ENCODE measurements around the gene CDC42.

Gene CDC42

DNA sequence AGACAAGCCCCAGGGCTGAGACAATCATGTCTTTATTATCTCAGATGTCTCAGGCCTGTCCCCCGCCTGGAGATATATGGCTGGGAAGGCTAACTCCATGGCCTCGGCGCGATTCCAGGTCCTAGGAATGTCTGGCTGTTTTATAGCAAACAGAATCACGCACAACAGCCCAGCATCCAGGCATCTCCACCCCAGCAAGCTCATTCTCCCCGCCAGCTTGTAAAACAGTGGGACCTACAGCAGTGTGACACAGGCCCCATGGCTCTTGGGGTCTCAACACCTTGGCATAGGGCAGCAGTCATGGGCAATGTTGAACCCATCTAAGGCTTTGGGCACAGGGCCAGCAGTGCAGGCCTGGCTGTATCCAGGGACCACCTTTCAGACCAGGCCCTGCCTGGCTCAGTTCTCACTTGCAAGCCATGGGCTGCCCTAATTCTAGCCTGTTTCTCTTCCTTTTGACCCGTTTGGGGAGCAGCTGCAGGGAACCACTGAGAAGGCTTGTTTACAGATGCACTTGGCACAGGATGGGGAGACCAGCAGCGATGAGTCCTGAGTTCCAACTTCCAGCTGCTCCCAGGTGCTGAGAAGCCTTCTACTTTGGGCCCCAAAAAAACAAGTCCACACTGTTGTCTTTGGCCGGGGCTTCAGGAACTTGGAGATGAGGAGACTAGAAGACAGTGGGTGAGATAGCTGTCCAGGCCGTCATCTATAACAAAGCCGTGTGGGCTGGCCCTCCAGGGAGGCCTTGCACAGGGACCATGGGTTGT lies 56.0 kb downstream of the CDC42 start:
- DNase-seq (ENCODE audit: low read depth, low spot score), result no peak

DNA sequence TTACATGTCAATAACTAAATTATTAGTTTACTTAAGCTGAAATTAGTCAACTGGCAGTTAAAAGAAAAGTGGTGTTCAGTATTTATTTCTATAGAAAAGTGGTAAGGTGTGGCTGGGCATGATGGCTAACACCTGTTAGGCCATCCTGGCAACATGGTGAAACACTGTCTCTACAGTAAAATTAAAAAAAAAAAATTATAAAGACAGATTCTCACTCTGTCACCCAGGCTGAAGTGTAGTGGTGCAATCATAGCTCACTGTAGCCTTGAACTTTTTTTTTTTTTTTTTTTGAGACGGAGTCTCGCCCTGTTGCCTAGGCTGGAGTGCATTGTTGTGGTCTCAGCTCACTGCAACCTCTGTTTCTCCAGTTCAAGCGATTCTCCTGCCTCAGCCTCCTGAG lies 57.5 kb downstream of the CDC42 start:
- no peak for DNase-seq (ENCODE audit: low read depth, low spot score)

DNA sequence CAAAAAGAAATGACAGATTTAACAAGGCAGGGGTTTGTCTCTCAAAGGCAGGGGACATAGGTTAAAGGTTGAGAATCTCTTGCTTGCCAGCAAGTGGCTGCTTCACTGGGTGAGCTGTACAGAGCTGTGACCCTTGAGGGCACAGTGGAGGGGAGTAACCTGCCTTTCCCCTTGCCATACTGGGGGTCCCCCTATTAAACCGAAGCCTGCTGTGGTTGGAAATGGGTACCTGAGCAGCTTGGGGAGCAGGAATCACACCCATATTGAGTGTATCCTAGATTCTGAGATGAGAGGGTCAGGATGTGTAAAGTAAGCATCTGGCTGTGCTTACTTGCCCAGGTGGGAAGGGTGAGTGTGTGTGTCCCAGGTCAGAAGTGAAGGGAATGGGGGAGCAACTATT lies 58.6 kb downstream of the CDC42 start:
- DNase-seq (ENCODE audit: low read depth, low spot score), result no peak

DNA sequence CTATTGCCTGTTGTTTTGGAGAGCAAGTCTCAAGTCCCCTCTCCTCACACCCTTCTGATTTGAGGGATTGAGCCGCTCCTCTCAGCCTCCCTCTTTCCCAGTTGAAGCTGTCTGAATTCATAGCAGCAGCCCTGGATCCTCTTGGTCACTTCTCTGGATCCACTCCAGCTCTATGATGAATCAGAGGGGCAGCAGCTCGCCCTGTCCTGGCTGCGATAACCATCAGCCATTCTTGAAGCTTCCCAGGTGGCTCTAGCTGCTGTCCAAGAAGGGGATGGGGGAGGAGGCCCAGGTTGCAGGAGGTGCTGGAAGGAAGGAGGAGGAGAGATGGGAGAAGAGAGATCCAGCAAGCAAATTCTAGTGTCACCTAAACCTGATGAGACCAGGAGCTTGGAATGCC lies 59.1 kb downstream of the CDC42 start:
- peak; percentile 72 for DNase-seq (ENCODE audit: low read depth, low spot score)

DNA sequence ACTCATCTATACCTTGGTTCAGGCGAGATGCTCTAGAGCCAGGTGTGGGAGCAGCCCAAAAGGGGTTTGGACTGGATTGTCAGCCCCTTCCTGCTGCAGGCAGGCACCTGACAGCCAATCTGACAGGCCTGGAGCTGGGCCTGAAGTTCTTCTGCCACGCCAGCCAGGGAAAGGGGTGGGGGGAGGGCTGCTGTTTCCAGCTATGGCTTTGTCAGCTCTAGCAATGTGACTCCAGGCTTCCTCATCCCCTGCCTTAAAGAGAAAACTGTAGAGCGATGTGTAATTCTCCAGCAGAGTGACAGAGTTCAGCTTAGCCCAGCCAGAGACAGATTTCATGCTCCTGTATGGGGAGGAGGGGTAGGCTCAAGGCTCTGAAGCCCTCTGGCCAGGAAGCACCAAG lies 60.0 kb downstream of the CDC42 start:
- peak; percentile 57 for DNase-seq (ENCODE audit: low read depth, low spot score)

DNA sequence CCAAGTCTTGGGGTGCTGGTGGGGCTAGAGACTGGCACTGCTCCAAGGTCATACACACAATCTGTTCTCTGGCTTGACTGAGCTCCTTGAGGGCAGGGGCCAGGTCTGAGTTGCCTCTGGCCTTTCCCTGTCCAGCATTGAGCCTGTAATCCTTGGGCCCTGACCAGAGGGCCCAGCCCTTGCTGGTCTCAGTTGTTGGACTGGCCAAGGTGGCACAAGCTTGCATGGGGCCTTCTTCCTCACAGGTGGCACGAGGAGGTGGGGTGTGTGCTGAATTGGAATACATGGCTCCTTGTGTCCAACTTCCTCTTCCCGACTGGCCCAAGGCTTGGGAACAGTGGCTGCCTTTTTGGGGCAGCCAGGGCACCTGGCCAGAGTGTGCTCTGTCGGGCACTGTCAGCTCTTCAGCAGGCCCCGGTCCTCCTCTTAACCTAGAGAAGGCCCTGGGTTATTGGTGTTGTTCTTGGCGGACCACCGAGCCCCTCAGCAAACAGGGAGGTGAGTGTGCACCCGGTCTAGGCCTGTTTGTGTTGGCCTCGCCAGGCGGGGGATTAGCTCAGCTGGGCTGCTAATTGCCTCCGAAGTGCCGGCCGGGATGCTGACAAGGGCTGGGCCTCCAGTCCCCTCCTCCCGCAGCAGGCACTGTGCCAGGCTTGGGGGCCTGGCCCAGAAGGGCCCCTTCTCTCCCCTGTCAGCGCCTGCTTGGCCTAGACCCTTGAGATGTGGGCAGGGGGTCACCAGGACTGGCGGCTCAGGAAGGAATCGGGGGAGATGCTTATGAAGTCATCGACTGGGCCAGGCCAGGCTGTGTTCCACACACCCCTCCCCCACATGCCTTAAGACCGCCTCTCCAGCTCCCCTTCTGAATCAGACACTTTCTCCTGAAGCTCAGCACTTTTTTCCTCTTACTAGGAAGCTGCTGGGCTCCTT lies 61.8 kb downstream of the CDC42 start:
- DNase-seq (ENCODE audit: low read depth, low spot score), result peak; percentile 95

DNA sequence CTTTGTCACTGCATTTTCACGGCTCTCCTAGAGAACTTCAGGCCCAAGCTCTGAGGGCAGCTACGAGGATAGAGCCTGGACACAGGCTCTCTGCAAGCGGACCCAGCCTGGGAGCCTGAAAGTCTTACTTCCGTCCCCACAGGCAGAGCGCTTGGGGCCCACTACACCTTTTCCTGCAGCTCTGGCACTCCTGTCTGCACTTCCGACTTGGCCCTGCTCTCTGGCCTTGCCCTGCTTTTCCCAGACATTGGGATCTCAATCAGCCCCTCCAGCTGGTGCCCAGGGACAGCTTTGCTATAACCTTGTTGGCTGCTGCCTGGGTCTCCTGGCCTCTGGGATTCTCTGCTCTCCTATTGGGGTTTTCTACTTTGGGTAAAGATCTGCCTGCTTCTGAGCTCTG lies 62.8 kb downstream of the CDC42 start:
- DNase-seq (ENCODE audit: low read depth, low spot score), result no peak

DNA sequence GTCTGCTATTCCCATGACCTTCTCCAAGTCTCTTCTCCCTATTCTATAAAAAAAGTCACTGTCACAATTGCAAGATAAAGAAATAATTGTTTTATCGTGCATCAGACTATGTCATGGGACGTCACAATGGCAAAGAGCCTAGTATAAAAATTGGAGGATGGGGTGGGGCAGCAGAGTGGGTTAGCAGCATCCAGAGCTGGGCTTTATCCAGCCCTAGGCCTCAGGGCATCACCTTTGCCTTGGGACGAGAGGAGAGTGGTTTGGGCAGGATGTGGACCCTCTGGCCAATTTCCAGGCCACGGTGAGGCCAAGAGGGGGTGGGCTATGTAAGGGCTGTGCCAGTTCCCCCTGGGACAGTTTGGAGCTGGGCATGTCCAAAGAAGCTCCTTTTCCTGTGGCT lies 64.7 kb downstream of the CDC42 start:
- DNase-seq (ENCODE audit: low read depth, low spot score), result no peak

DNA sequence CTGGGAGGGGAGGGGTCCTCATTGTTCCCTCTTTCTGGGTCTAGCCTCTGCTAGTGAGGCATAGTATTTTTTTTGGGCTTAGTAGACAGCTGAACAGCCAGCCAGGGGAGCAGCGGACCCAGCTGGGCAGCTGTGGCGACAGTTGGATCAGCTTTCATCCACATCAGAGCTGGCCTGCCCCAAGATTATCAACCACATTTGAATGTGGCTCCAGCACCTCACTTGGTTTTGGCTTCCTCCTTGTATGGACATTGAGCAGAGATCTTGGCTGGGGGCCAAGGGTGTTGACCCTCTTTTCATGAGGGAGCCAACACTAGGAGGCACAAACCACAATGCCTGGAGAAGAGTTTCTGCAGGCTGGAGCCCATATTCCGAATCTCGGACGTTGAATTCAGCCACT lies 65.3 kb downstream of the CDC42 start:
- DNase-seq (ENCODE audit: low read depth, low spot score), result peak; percentile 80

DNA sequence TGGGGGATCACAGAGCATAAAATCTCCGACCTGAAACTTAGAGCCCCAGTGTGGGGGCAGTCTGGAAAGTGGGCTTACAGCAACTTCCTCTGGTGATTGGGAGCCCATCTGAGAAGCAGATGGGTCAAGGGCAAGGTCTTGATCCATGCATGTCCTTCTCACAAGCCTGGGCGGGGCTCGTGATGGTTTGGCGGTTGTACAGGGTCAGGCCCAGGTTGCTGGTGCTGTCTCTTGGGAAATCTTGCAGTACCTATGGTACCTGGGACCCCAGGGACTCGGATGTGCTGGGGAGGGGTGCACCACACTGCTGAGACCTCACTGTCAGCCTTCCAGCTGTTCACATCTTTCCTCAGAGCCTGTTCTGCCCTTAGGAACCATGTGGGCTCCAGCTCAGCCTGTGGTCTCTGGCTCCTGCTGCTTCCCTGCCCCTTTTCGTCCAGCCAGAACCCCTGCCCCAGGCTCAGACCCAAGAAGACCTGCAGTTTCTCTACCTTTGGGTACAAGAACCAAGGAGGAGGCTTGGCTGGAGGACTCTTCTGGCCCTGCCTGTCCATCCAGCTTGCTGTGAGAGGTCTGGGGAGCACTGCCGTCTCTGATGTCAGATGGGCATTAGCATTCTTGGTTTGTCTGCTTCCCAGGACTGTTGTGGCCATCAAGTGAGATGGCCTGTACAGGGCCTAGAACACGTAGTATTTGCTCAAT lies 65.9 kb downstream of the CDC42 start:
- no peak for DNase-seq (ENCODE audit: low read depth, low spot score)

DNA sequence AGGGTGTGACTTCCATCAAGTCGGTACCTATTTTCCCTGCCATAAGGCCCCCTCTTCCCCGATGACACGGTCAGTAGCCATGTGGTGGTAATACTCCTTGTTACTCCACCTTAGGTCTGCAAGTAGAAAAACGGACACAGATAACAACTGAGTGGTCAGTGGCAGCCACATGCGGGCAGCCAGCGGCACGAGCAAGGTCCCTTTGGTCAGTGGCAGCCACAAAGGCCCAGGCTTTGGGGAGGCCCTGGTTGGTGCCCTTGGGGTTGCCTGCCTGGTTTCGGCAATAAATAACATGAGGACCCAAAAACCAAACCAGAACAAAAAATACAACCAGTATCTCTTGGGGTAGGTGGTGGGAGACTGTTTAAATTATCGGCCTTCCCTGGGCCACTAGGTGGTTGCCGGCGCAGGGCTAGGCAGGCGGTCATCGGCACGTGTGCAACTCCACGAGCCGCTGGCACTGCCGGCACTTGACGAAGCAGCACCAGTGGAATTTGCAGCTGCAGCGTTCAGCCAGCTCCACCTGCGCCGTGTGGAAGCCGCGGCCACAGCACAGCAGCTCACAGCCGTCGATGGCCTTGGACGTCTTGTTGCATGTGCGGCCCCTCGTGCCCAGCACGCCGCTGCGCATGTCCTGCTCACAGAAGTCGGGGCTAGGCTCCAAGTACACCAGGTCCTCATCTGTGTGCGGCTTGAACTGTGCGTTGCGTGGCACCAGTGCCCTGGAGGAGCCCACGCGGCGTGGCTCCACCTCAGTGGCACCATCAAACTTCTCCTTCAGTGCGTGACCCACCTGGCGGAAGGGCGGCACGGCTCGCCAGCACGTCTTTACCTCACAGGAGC lies 67.3 kb downstream of the CDC42 start:
- DNase-seq (ENCODE audit: low read depth, low spot score), result no peak

DNA sequence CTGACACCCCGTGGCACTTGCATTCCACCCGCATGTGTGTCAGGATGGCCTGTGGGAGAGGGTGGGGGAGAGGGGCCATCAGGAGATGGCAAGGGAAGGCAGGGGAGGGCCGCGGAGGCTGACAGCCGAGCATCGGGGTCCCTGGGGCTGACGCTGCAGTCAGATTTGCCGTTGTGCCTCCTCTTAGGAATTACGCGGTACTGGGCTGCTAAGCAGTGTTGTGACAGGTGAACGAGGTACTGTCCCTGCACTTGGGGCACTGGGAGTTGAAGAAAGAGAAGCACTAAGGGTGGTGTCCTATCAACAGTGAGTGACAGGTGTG lies 67.9 kb downstream of the CDC42 start:
- DNase-seq (ENCODE audit: low read depth, low spot score), result no peak

DNA sequence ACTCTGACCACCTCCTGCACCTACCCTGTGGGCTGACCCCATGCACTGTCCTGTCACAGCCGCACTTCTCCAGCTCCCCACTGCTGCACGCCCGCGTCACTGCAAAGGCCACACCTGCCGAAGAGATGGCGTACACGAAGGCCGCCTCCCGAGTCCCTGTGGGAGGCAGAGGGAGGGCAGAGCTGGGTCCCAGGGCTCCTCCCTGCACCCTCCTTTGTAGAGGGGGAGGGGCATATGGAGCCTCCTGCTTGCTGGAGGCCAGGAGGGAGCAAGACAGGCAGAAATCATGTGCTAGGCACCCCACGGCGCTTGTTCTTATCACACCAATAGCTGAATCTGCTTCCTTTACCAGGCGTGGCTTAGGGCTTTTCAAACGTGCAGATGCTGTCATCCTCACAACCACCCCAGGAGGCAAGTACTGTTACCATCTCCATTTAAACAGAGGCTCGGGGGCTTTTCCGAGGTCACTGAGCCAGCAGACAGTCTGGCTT lies 69.0 kb downstream of the CDC42 start:
- no peak for DNase-seq (ENCODE audit: low read depth, low spot score)

DNA sequence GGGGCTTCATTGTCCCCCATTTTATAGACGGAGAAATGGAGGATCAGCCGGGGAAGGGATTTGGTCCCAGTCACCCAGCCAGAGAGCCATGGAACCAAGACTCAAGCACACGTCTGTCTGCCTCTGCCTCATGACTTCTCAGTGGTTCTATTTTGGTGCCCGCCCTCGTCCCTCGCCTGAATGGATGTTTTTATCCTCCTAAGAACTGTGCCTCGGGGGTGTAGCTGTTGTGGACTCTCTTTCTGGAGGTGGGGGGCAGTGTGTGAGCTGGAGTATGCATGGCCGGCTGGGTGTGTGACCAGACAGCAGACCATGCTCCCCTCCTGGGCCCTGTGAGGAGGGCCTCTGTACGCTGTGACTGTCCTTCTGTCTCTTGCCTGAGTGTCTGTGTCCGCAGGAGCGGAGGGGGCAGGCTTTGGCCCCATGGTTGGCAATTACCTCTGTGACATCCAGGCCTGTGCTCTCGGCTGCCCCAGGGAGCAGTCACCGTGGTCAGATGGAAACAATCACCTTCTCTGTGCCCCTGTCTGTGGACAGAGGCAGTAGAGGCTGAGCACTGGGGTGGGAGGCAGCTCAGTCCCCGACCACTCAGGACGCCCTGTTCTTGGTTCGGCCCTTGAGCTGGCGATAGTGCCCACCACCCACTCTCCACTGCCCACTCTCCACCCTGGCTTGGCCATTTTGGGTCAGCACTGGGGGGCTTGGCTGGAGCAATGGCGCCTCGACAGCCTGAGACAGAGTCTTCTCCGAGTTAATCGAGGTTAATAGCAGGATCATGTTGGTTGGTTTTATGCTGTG lies 70.0 kb downstream of the CDC42 start:
- DNase-seq (ENCODE audit: low read depth, low spot score), result no peak

DNA sequence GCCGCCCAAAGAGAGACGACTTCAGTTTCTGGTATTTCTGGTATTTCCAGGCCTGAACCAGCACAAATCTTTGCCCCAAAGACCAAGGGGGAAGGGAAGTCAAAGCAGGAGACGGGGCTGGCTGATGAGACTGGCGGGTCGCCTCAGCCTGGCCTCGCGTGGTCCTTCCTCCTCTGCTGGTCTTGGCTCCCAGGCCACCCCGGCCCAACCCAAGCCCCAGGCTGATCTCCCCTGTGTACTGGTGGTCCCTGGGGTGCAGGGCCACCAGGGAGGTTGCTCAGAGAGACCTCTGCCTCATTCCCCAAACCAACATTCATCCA lies 70.5 kb downstream of the CDC42 start:
- peak; percentile 45 for DNase-seq (ENCODE audit: low read depth, low spot score)

DNA sequence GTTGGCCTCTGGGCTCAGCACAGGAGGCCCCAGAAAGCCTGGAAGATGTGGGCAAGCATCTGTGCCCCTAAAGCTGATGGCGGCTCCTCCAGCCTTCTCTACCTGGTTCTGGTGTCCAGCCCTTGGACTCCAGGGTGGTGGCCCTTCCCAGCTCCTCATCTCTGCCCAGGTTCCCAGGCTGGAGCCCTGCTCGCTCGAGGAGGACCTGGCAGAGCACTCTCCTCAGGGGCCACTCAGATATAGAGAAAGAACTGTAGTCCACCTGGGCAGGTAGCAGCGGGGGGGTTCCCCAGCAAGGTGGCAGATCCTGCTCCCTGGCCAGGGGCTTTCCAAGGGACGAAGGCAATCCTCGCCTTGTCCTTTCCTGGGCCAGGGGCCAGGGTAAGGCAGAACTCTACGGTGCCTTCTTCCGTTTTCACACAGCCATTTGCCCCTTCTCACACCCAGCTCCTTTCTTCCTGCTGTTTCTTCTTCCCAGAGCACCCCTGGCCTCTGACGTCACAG lies 71.4 kb downstream of the CDC42 start:
- no peak for DNase-seq (ENCODE audit: low read depth, low spot score)

DNA sequence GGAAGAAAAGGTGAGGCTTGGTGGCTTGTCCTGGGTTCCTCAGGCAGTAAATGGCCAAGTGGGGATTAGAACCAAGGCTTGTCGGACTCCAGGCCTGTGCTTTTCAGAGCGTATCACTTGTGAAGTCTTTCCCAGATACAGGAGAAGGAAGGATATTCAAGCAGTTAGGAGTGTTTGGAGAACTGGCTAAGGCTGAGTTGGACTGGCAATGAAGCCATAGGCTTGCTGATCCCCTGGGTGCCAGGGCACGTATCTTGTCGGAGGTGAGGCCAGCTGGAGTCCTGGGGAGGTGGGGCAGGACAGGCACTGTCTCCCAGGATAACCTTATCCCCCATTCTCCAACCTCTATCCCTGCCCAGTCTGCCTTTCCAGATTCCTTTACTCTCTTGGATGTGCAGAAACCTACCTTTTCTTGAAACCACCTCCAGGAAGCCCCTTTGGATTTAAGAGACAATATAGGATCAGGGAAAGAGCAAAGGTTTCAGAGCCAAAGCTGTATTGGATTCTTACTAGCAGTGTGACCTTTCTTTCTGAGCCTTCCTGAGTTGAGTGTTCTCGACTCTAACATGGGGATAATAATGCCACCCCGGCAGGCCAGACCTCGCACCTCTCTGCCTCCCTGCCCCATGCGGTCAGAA lies 72.2 kb downstream of the CDC42 start:
- no peak for DNase-seq (ENCODE audit: low read depth, low spot score)

DNA sequence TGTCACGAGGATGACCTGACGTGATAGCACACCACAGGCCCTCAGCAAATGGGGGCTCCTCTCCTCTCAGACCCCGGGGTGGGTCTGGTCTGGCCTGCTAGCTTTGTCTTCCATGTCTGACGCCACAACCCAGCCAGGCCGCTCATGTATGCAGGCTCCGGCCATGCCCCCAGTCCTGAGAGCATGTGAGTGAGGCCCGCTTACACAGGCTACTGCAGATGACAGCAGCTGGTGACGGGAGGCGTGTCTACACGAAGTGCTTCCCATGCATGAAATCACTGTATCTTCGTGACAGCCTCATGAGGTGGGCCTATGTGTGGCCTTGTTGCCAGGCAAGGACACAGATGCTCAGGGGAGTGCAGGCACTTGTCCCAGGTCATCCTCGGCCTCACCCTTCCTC lies 74.0 kb downstream of the CDC42 start:
- no peak for DNase-seq (ENCODE audit: low read depth, low spot score)

DNA sequence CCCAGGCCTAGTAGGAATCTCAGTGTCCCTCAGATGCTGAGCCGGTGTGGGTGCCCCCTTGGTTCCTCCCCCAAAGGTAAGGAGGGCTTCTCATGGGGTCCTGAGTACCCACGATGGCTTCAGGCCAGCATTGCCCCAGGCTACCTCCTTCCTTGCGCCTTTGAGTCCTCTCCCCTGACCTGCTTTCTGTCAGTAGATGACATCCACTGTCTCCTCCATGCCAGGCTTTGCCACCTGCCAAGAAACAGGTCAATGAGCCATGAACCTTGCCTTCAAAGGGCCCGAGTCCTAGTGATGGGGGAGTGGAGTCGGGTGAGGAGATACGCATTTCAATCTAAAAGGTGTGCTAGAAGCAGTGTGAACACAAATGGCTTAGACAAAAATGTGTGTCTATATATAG lies 74.7 kb downstream of the CDC42 start:
- no peak for DNase-seq (ENCODE audit: low read depth, low spot score)

DNA sequence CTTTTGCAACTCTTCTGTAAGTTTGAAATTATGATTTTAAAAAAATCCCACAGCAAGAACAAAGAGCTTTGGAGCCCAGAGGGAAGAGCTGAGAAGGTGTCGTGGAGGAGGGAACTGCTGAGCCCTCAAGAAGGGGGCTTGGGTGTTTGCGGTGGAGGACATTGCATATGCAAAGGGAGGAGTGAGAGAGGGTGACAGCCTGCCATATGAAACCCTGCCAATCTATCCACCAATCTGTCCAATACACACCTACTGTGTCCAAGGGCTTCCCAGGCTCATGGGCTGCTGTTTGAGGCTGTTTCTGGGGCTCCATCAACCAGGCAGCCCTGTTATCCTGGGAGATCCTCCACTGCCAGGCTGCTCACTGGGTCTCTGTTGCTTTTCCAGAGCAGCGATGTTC lies 75.2 kb downstream of the CDC42 start:
- DNase-seq (ENCODE audit: low read depth, low spot score), result no peak
